Measurements from ENCODE around the gene TTYH2.
A peak's percentile ranks its signal among the peaks of the same experiment; 100 is the strongest.

TTYH2 gene, protein sequence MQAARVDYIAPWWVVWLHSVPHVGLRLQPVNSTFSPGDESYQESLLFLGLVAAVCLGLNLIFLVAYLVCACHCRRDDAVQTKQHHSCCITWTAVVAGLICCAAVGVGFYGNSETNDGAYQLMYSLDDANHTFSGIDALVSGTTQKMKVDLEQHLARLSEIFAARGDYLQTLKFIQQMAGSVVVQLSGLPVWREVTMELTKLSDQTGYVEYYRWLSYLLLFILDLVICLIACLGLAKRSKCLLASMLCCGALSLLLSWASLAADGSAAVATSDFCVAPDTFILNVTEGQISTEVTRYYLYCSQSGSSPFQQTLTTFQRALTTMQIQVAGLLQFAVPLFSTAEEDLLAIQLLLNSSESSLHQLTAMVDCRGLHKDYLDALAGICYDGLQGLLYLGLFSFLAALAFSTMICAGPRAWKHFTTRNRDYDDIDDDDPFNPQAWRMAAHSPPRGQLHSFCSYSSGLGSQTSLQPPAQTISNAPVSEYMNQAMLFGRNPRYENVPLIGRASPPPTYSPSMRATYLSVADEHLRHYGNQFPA

DNA sequence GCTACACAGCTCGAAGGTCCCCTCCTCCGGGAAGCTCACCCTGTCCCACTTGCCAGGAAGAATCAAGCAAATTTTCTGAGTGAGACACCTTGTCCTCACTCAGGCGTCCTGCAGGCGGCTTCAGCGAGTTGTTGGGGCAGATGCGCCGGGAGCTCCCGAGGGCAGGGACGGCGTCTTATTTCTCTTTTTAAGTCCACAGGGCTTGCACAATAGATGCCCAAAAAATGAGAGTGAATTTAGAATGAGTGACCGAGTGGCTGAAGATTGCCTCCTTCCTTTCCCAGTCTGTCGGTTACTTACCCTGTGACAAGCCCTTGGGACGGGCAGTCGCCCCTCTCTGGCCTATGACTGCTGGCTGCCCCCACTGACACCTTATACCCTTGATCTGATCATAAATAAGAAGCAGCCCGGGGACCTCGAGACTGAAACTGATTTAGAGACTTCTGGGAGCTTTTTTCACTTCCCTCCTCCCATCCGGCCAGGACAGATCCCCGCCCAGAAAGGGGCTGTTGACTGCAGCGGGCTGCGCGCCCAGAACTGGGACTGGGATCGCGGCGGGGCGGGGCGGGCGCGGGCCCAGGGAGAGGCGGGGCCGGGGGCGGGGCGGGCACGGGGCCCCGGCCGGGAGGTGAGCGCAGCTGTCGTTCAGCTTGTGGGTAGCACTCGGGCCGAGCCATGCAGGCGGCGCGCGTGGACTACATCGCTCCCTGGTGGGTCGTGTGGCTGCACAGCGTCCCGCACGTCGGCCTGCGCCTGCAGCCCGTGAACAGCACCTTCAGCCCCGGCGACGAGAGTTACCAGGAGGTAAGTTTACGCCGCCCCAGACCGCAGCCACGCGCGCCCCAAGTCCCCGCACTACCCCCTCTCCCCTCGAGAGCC is at the start of gene TTYH2:
Gene TTYH2, plus strand, starts transcription at position 659 of the 879 bp plus-strand sequence. Its CDS starts 17 bp downstream, at position 676.
- TF ChIP-seq, protein P1, sequence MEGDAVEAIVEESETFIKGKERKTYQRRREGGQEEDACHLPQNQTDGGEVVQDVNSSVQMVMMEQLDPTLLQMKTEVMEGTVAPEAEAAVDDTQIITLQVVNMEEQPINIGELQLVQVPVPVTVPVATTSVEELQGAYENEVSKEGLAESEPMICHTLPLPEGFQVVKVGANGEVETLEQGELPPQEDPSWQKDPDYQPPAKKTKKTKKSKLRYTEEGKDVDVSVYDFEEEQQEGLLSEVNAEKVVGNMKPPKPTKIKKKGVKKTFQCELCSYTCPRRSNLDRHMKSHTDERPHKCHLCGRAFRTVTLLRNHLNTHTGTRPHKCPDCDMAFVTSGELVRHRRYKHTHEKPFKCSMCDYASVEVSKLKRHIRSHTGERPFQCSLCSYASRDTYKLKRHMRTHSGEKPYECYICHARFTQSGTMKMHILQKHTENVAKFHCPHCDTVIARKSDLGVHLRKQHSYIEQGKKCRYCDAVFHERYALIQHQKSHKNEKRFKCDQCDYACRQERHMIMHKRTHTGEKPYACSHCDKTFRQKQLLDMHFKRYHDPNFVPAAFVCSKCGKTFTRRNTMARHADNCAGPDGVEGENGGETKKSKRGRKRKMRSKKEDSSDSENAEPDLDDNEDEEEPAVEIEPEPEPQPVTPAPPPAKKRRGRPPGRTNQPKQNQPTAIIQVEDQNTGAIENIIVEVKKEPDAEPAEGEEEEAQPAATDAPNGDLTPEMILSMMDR (IDR thresholded peaks at IDR 0.05; ENCODE audit: insufficient read depth, low read depth, low read length, missing control alignments) = peak; percentile 48
- peak within 1 kb of the TSS; percentile 60 for H3K4me3 ChIP-seq (ENCODE audit: low read length)
- peak; percentile 78 for DNase-seq (ENCODE audit: low read depth)

DNA sequence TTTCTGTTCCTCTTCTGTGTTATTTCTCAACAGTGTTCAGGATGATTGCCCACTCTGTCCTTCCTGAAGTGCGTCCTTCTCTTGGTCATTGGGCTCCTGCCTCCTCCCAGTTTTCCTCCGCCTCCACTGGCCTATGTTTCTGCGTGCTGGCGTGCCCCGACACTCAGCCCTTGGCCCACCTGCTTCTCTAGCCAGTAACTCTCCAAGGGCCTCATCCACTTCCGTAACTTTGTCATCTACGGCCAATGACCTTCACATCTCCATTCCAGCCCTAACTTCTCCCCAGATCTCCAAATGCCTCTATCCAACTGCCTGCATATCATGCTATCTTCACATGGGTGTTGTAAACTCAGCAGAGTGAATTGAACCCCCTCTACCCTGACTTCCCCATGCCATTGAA is 49.5 kb upstream of the TTYH2 start:
- no peak for DNase-seq (ENCODE audit: low read depth)
- TF ChIP-seq, protein P1 (IDR thresholded peaks at IDR 0.05; ENCODE audit: insufficient read depth, low read depth, low read length, missing control alignments) = no peak
- H3K4me3 ChIP-seq (ENCODE audit: low read length) = no peak overlapping the region

GRCh38 chr17:74164446-74165045 is 48.8 kb upstream of the TTYH2 start:
- DNase-seq (ENCODE audit: low read depth) = no peak
- H3K4me3 ChIP-seq (ENCODE audit: low read length) = no peak overlapping the region
- TF ChIP-seq, protein P1 (IDR thresholded peaks at IDR 0.05; ENCODE audit: insufficient read depth, low read depth, low read length, missing control alignments) = no peak

DNA sequence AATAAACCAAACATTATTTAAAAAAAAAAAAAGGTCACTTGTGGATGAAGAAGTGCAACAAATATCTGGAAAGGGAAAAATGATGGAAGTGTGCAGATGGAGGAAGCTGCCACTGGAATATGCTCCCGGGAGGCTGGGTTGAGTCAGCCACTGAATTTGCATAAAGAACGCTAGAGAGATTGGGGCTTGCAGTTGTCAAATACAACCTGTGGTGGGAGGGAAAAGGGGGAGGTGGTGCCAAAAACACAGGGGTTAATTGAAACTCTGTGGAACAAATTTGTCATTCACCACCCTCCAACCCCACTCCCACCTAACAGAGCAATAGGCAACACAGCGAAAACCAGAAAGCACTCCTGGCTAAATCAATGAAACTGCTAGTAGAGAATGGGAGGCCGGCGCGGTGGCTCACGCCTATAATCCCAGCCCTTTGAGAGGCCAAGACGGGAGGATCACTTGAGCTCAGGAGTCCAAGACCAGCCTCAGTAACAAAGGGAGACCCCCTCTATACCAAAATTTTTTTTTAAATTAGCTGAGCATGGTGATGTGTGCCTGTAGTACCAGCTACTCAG is 47.5 kb upstream of the TTYH2 start:
- DNase-seq (ENCODE audit: low read depth) = no peak
- TF ChIP-seq, protein P1 (IDR thresholded peaks at IDR 0.05; ENCODE audit: insufficient read depth, low read depth, low read length, missing control alignments) = no peak
- H3K4me3 ChIP-seq (ENCODE audit: low read length) = no peak overlapping the region

DNA sequence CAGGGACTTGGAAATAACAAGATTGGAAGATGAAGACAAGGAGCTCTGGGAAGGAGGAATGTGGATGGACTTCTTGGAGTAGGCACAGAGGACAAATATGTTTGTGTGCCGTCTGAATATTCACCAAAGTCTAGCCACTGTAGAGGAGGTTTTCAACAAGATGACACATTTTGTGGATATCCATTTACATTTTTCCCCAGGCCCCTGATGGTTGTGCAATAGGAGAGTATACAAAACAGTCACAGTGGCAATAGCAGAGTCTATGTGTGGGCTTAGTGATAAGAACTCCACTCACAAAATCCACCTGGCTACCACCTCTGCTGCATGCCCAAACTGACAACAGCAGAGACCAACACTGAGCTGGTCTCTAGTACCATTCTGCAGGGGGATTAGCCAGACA is 42.4 kb upstream of the TTYH2 start:
- DNase-seq (ENCODE audit: low read depth) = no peak
- TF ChIP-seq, protein P1 (IDR thresholded peaks at IDR 0.05; ENCODE audit: insufficient read depth, low read depth, low read length, missing control alignments) = no peak
- no peak overlapping the region for H3K4me3 ChIP-seq (ENCODE audit: low read length)

DNA sequence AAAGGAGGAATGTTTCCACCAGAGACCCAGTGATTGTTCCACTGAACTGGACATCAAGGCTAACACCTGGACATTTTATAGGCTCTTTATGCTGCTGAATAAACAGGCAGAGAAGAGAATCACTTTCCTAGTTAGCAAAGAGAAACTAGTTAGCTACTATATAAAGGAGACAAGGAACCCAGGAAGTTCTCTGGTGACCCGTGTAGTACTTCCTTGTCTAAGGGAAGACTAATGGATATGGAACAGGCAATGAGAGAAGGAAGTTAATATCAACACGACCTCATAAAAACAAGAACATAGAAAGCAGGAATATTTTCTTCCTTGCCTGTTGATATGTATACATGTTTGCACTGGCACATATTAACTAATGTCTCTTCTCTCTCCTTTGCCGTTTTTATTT is 40.7 kb upstream of the TTYH2 start:
- H3K4me3 ChIP-seq (ENCODE audit: low read length) = no peak overlapping the region
- TF ChIP-seq, protein P1 (IDR thresholded peaks at IDR 0.05; ENCODE audit: insufficient read depth, low read depth, low read length, missing control alignments) = no peak
- no peak for DNase-seq (ENCODE audit: low read depth)
